DND-41 (cell line): Measurements from ENCODE around the gene LPIN1.
"Not testable (repeated sequence)": the region's sequence is repeated elsewhere in the genome, so short reads cannot be mapped to it uniquely, and the experiment has no call there.

Experiments
- ATAC-seq: fragments of 200-7000 bp; cut with Tn5 transposase; 3 replicates; pipeline ENCODE4 v1.9.1; 2021; ENCODE audit warnings: low read depth; ENCODE audit not compliant: insufficient read depth
- DNase-seq: peaks from one replicate; pipeline ENCODE4 v3.0.0-alpha.2; 2020
- H2AFZ ChIP-seq: 2 replicates; pipeline ENCODE4 v1.6.0; 2012; ENCODE audit warnings: low read depth, low read length
- H3K27ac ChIP-seq: 2 replicates; pipeline ENCODE4 v1.5.1; 2012; ENCODE audit warnings: low read length, inconsistent platforms
- H3K27me3 ChIP-seq: fragments of 200-600 bp; sonication (generic); 2 replicates; pipeline ENCODE4 v1.6.0; 2012; ENCODE audit warnings: low read length, mild to moderate bottlenecking, inconsistent platforms; ENCODE audit not compliant: insufficient read depth, poor library complexity
- H3K36me3 ChIP-seq: 2 replicates; pipeline ENCODE4 v1.5.1; 2012; ENCODE audit warnings: low read length, inconsistent platforms; ENCODE audit not compliant: insufficient read depth
- H3K4me1 ChIP-seq: 2 replicates; pipeline ENCODE4 v1.5.1; 2012; ENCODE audit warnings: mild to moderate bottlenecking, low read length; ENCODE audit not compliant: insufficient read depth
- H3K4me2 ChIP-seq: 2 replicates; pipeline ENCODE4 v1.6.0; 2012; ENCODE audit warnings: mild to moderate bottlenecking, moderate library complexity, low read length, inconsistent platforms; ENCODE audit not compliant: insufficient read depth
- H3K4me3 ChIP-seq, 2 experiments: fragments of 200-600 bp in 1 of 2; shearing (Covaris generic) in 1 of 2; 2 replicates each; pipeline ENCODE4 v1.5.1; 2012 to 2016; ENCODE audit warnings: inconsistent platforms in 2 of 2, low read length in 2 of 2, mild to moderate bottlenecking in 2 of 2, low read depth in 1 of 2, moderate library complexity in 1 of 2
- H3K79me2 ChIP-seq: 2 replicates; pipeline ENCODE4 v1.6.0; 2012; ENCODE audit warnings: low read length, inconsistent platforms; ENCODE audit not compliant: insufficient read depth
- H3K9ac ChIP-seq: 2 replicates; pipeline ENCODE4 v1.6.0; 2012; ENCODE audit warnings: low read depth, mild to moderate bottlenecking, inconsistent platforms, low read length, moderate library complexity
- H3K9me3 ChIP-seq: 2 replicates; pipeline ENCODE4 v1.5.1; 2012; ENCODE audit warnings: low read length, moderate library complexity, mild to moderate bottlenecking, inconsistent platforms; ENCODE audit not compliant: insufficient read depth, severe bottlenecking
- H4K20me1 ChIP-seq: 2 replicates; pipeline ENCODE4 v1.6.0; 2012; ENCODE audit warnings: low read length; ENCODE audit not compliant: insufficient read depth
- CTCF ChIP-seq: IDR thresholded peaks from 2 replicates; pipeline ENCODE4 v1.5.1; 2012; ENCODE audit warnings: borderline replicate concordance, low read length, moderate library complexity, mild to moderate bottlenecking; ENCODE audit not compliant: poor library complexity, severe bottlenecking; ENCODE audit errors: extremely low read depth
- EZH2 ChIP-seq: IDR thresholded peaks from 3 replicates; pipeline ENCODE4 v1.6.1; 2012; ENCODE audit warnings: borderline replicate concordance, low read depth, mild to moderate bottlenecking, moderate library complexity, low read length, inconsistent platforms; ENCODE audit not compliant: severe bottlenecking

Gene LPIN1

GRCh38 chr2:11856095-11856494 is 109.7 kb downstream of the LPIN1 start:
- no peak overlapping the region for H3K4me3 ChIP-seq

GRCh38 chr2:11858883-11859282 is 112.5 kb downstream of the LPIN1 start:
- Histone ChIP-seq H3K4me3 (no peak overlapping the region), H3K9me3 (peaks cover 22% of the 10 kb centered on the region), H3K27ac (no peak overlapping the region), H3K36me3 (no peaks in the 10 kb centered on the region), H4K20me1 (no peaks in the 10 kb centered on the region), H3K4me2 (no peak overlapping the region), H3K27me3 (no peaks in the 10 kb centered on the region), H3K4me1 (peaks cover 14% of the 10 kb centered on the region), H3K9ac (no peak overlapping the region), H3K79me2 (no peaks in the 10 kb centered on the region), H2AFZ (no peak overlapping the region)
- TF ChIP-seq EZH2, result no peak
- TF ChIP-seq CTCF, result no peak
- DNase-seq (peak; percentile 5), ATAC-seq (no peak)

More at GRCh38 chr2:11856095-11856494, 109.7 kb downstream of the LPIN1 start:
- H3K27ac ChIP-seq, result no peak overlapping the region; the same call in 1 of the 2 replicates
- H3K4me1 ChIP-seq, result peaks cover 9% of the 10 kb centered on the region
- H3K9me3 ChIP-seq, result peaks cover 22% of the 10 kb centered on the region
- H3K36me3 ChIP-seq, result no peaks in the 10 kb centered on the region
- DNase-seq, result no peak
- H3K4me2 ChIP-seq, result no peak overlapping the region
- no peak for ATAC-seq
- H3K9ac ChIP-seq, result no peak overlapping the region
- no peaks in the 10 kb centered on the region for H4K20me1 ChIP-seq
- TF ChIP-seq EZH2, result no peak
- TF ChIP-seq CTCF, result no peak
- H2AFZ ChIP-seq, result no peak overlapping the region
- no peaks in the 10 kb centered on the region for H3K79me2 ChIP-seq
- H3K27me3 ChIP-seq, result no peaks in the 10 kb centered on the region

- Histone ChIP-seq H3K4me1 (peaks cover 17% of the 10 kb centered on the region), H3K9me3 (peaks cover 22% of the 10 kb centered on the region)
- not testable (repeated sequence) for H2AFZ ChIP-seq, H3K79me2 ChIP-seq, H3K4me3 ChIP-seq, H3K9ac ChIP-seq, H3K27ac ChIP-seq, H3K4me2 ChIP-seq, H4K20me1 ChIP-seq, H3K36me3 ChIP-seq, H3K27me3 ChIP-seq, ATAC-seq
- DNase-seq, result peak; percentile 3
These were observed 113.5 kb downstream of the LPIN1 start for GRCh38 chr2:11859975-11860374.

GRCh38 chr2:11861044-11861443 is 114.6 kb downstream of the LPIN1 start:
- Histone ChIP-seq H3K4me3 (no peak overlapping the region), H3K9me3 (peaks cover 22% of the 10 kb centered on the region), H3K9ac (no peak overlapping the region), H3K36me3 (no peaks in the 10 kb centered on the region), H2AFZ (no peak overlapping the region), H3K79me2 (no peaks in the 10 kb centered on the region), H4K20me1 (no peaks in the 10 kb centered on the region), H3K27me3 (no peaks in the 10 kb centered on the region), H3K4me2 (no peak overlapping the region), H3K27ac (no peak overlapping the region), H3K4me1 (peaks cover 13% of the 10 kb centered on the region)
- TF ChIP-seq EZH2, result no peak
- TF ChIP-seq CTCF, result no peak
- DNase-seq, result no peak
- ATAC-seq, result no peak
